GM19239 (cell line): ENCODE results near the gene MYT1.
"Not testable (repeated sequence)": the region's sequence is repeated elsewhere in the genome, so short reads cannot be mapped to it uniquely, and the experiment has no call there.

Experiments used
- DNase-seq: peaks from one replicate; pipeline ENCODE4 v3.0.0; 2011; ENCODE audit warnings: low spot score; ENCODE audit not compliant: insufficient read length
- FAIRE-seq: peaks from 2 replicates; lab custom pipeline; 2011; peaks lifted over from hg19 to GRCh38; lab: Jason Lieb, UNC

MYT1 gene

GRCh38 chr20:64228086-64228653, 63.9 kb downstream of the MYT1 start:
- DNase-seq (no peak), FAIRE-seq (no peak)

- DNase-seq (no peak), FAIRE-seq (no peak)
Measured at GRCh38 chr20:64228751-64229506, 64.7 kb downstream of the MYT1 start.

- DNase-seq (no peak), FAIRE-seq (no peak)
Measured at GRCh38 chr20:64229507-64230061, 65.3 kb downstream of the MYT1 start.

- no peak for DNase-seq
Measured at GRCh38 chr20:64230461-64231145, 66.4 kb downstream of the MYT1 start.

GRCh38 chr20:64231621-64232550, 67.6 kb downstream of the MYT1 start:
- DNase-seq (no peak), FAIRE-seq (no peak)

More at GRCh38 chr20:64230461-64231145, 66.4 kb downstream of the MYT1 start:
- no peak for FAIRE-seq

GRCh38 chr20:64232794-64233193, 68.5 kb downstream of the MYT1 start:
- no peak for FAIRE-seq
- no peak for DNase-seq

GRCh38 chr20:64233725-64234124, 69.5 kb downstream of the MYT1 start:
- FAIRE-seq (no peak), DNase-seq (no peak)

GRCh38 chr20:64234291-64234791, 70.1 kb downstream of the MYT1 start:
- no peak for DNase-seq

GRCh38 chr20:64234921-64235565, 70.8 kb downstream of the MYT1 start:
- FAIRE-seq, DNase-seq: not testable (repeated sequence)

More at GRCh38 chr20:64234291-64234791, 70.1 kb downstream of the MYT1 start:
- no peak for FAIRE-seq

GRCh38 chr20:64236137-64237088, 72.2 kb downstream of the MYT1 start:
- FAIRE-seq, result no peak
- no peak for DNase-seq

GRCh38 chr20:64237316-64237715, 73.1 kb downstream of the MYT1 start:
- FAIRE-seq (no peak), DNase-seq (no peak)

- FAIRE-seq (no peak), DNase-seq (no peak)
Measured at GRCh38 chr20:64238115-64238825, 74.0 kb downstream of the MYT1 start.

- DNase-seq (no peak), FAIRE-seq (no peak)
Measured at GRCh38 chr20:64238851-64239387, 74.7 kb downstream of the MYT1 start.

- FAIRE-seq (no peak), DNase-seq (no peak)
Measured at GRCh38 chr20:64239449-64240242, 75.4 kb downstream of the MYT1 start.

GRCh38 chr20:64240243-64241015, 76.2 kb downstream of the MYT1 start:
- FAIRE-seq (no peak), DNase-seq (no peak)

- FAIRE-seq, result no peak
- DNase-seq, result no peak
Measured at GRCh38 chr20:64241061-64241460, 76.8 kb downstream of the MYT1 start.
